Activated CD8-positive, alpha-beta T cell treated with anti-CD3 and anti-CD28 coated beads, Interleukin-2, amount 10 ng/mL, durations not matched to agents 7 days and 5 days (primary cell): ENCODE data around the gene KRTAP5-6. TPM values are rescaled to one million over a fixed set of nuclear protein-coding genes. Genes with fewer than 3 reads are reported as not detected.
A peak's percentile ranks its signal among the peaks of the same experiment; 100 is the strongest.

Experiments
- ATAC-seq: fragments of 150-1000 bp; cut with Tn5 transposase; one replicate; pipeline ENCODE4 v1.10.0; 2021; ENCODE audit warnings: moderate library complexity
- CTCF ChIA-PET: fragments of 350-600 bp; sonication (Branson Sonifier 250); formaldehyde crosslinking; loops from one replicate; lab custom pipeline; 2021; ENCODE audit warnings: antibody characterized with exemption; lab: Charles Lee
- POLR2A ChIA-PET: fragments of 350-600 bp; sonication (Branson Sonifier 250); formaldehyde crosslinking; loops from one replicate; lab custom pipeline; 2021; ENCODE audit warnings: antibody characterized with exemption; lab: Charles Lee
- DNase-seq: peaks from one replicate; pipeline ENCODE4 v3.0.0-alpha.2; 2020
- H3K27ac Mint-ChIP-seq: one replicate; pipeline ENCODE4 v1.8.0; 2021; ENCODE audit warnings: mild to moderate bottlenecking, mixed read lengths
- H3K27me3 Mint-ChIP-seq: one replicate; pipeline ENCODE4 v1.8.0; 2021; ENCODE audit warnings: low read depth, mixed read lengths
- H3K36me3 Mint-ChIP-seq: one replicate; pipeline ENCODE4 v1.8.0; 2021; ENCODE audit warnings: low read depth, mixed read lengths
- H3K4me1 Mint-ChIP-seq: one replicate; pipeline ENCODE4 v1.8.0; 2021; ENCODE audit warnings: low read depth, mixed read lengths
- H3K4me3 Mint-ChIP-seq: one replicate; pipeline ENCODE4 v1.8.0; 2021; ENCODE audit warnings: mild to moderate bottlenecking, mixed read lengths
- H3K9me3 Mint-ChIP-seq: one replicate; pipeline ENCODE4 v1.8.0; 2022; ENCODE audit warnings: mixed read lengths; ENCODE audit not compliant: insufficient read depth
- total RNA-seq, 2 experiments: library from RNA; stranded (reverse); gene quantifications; one replicate each; pipeline ENCODE4 v1.2.3, GENCODE V29; 2021

KRTAP5-6 gene
- total RNA-seq, 2 experiments from 2014 or later = not detected

DNA sequence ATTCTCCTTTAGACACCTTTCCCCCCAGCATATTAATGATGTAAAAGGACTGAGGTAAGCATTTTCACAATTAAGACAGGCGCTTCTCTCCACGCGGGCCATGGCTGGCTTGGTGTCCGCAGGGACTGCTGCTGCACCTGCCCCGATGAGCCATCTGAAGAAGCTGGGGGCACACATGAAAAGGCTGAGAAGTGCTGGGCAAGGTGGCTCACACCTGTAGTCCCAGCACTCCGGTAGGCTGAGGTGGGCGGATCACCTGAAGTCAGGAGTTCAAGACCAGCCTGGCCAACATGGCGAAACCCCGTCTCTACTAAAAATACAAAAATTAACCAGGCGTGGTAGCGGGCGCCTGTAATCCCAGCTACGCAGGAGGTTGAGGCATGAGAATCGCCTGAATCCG lies 21.3 kb downstream of the KRTAP5-6 start:
- DNase-seq (no peak), ATAC-seq (no peak)
- Mint-ChIP-seq H3K36me3 (no peaks in the 10 kb centered on the region), H3K4me3 (no peak overlapping the region), H3K4me1 (no peaks in the 10 kb centered on the region), H3K27ac (no peak overlapping the region), H3K9me3 (no peaks in the 10 kb centered on the region), H3K27me3 (peaks cover 19% of the 10 kb centered on the region)
- ChIA-PET CTCF (interaction anchor here (1.3 to 1.5 kb wide), 2 partner anchors 24 to 114 kb away, joined by 6 to 8 read pairs; no protein-coding TSS in a partner anchor), POLR2A (no interaction called here)

DNA sequence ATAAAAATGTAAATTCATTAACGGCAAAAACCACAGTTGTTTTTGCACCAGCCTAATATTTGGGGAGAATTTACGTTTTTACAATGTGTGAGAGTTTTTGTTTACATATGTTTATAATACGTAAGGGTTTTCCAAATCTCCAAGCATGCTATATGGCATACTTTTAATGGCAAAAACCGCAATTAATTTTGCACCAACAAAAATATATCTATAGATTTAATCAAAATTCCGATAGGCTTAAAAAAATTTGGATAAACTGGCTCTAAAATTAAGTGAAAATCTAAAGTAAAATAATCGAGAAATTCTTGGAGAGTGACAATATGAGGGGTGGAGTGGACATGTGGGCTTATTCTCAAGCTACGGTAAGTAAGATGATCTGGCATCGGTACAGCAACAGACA lies 22.8 kb downstream of the KRTAP5-6 start:
- Mint-ChIP-seq H3K9me3 (no peaks in the 10 kb centered on the region), H3K36me3 (no peaks in the 10 kb centered on the region), H3K4me1 (no peaks in the 10 kb centered on the region), H3K27ac (no peak overlapping the region), H3K27me3 (peaks cover 21% of the 10 kb centered on the region), H3K4me3 (no peak overlapping the region)
- CTCF ChIA-PET = interaction anchor here (1.0 to 1.5 kb wide), 2 partner anchors 13 to 113 kb away, joined by 3 to 6 read pairs; no protein-coding TSS in a partner anchor
- ATAC-seq (no peak), DNase-seq (no peak)
- POLR2A ChIA-PET = no interaction called here

DNA sequence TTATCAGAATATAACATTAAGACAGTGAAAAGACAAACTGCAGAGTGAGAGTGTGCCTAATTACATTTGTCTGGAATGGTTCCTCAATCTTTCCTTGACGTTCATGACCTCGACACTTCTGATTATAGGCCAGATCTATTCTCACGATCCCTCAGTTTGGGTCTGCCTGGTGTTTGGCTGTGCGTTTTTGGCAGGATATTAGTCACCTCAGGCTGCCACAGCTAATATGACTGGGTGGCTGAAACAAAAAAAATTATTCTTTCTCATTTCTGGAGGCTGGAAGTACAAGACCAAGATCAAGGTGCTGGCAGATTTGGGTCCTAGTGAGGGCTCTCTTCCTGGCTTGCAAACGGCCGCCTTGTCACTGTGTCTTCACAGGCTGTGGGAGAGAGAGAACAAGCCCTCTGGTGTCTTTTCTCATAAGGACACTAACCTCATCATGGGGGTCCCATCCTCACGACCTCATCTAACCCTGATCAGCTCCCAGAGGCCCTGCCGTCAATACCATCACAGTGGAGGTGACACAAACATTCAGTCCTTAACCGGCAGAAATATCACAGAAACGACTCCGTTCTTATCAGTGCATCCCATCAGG lies 30.2 kb downstream of the KRTAP5-6 start:
- no peak for ATAC-seq
- no peak for DNase-seq
- H3K27ac Mint-ChIP-seq = no peak overlapping the region
- no peaks in the 10 kb centered on the region for H3K9me3 Mint-ChIP-seq
- ChIA-PET CTCF (interaction anchor here (1.2 kb wide), 1 partner anchor 33 kb away, joined by 6 read pairs; no protein-coding TSS in a partner anchor), POLR2A (no interaction called here)
- H3K36me3 Mint-ChIP-seq = no peaks in the 10 kb centered on the region
- H3K4me3 Mint-ChIP-seq = no peak overlapping the region
- H3K27me3 Mint-ChIP-seq = peaks cover 30% of the 10 kb centered on the region
- peaks cover 49% of the 10 kb centered on the region for H3K4me1 Mint-ChIP-seq

DNA sequence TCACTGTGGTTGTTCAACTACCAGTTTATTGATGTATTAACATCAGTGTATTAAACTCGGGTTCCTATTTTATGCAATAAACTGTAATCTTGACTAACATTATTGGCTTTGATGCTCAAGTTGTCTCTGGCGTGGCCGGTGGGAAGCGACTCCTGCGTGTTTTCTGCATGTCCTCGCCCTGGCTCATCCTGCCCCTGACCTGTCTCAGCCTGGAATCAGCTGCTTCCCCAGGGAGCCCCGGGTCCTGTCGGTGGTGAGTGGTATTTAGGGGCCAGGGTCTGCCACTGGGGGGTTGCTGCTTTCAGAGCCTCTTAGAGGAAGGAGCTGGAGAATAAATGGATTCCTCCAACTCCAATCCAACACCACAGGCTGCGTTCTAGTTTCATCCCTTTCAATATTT lies 30.9 kb downstream of the KRTAP5-6 start:
- CTCF ChIA-PET = no interaction called here
- no peak overlapping the region for H3K4me3 Mint-ChIP-seq
- no peaks in the 10 kb centered on the region for H3K36me3 Mint-ChIP-seq
- ATAC-seq = no peak
- H3K27ac Mint-ChIP-seq = peak overlapping the region; percentile 16
- H3K9me3 Mint-ChIP-seq = no peaks in the 10 kb centered on the region
- DNase-seq = no peak
- peaks cover 28% of the 10 kb centered on the region for H3K27me3 Mint-ChIP-seq
- H3K4me1 Mint-ChIP-seq = peaks cover 49% of the 10 kb centered on the region
- POLR2A ChIA-PET = no interaction called here

DNA sequence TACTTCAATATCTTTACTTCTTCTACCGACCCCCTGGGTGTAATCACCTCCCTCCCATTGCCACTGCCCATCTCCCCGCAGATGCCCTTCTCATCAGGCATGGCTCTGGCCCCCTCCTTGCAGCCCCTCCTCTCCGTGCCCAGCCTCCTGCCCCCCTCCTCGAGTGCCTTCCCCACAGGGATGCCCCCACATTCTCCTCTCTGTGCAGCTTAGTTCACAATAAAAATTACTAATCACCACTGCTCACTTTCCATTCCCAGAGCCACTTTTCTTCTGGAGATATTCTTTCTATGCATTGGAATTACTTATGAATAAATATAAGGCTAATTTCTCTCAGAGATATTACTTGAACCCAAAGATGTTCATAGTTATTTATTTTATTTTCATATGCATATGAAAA lies 31.3 kb downstream of the KRTAP5-6 start:
- no peaks in the 10 kb centered on the region for H3K9me3 Mint-ChIP-seq
- no peak for DNase-seq
- ChIA-PET CTCF (no interaction called here), POLR2A (no interaction called here)
- peaks cover 27% of the 10 kb centered on the region for H3K27me3 Mint-ChIP-seq
- H3K4me3 Mint-ChIP-seq = no peak overlapping the region
- H3K4me1 Mint-ChIP-seq = peaks cover 51% of the 10 kb centered on the region
- ATAC-seq = no peak
- no peaks in the 10 kb centered on the region for H3K36me3 Mint-ChIP-seq
- peak overlapping the region; percentile 16 for H3K27ac Mint-ChIP-seq

DNA sequence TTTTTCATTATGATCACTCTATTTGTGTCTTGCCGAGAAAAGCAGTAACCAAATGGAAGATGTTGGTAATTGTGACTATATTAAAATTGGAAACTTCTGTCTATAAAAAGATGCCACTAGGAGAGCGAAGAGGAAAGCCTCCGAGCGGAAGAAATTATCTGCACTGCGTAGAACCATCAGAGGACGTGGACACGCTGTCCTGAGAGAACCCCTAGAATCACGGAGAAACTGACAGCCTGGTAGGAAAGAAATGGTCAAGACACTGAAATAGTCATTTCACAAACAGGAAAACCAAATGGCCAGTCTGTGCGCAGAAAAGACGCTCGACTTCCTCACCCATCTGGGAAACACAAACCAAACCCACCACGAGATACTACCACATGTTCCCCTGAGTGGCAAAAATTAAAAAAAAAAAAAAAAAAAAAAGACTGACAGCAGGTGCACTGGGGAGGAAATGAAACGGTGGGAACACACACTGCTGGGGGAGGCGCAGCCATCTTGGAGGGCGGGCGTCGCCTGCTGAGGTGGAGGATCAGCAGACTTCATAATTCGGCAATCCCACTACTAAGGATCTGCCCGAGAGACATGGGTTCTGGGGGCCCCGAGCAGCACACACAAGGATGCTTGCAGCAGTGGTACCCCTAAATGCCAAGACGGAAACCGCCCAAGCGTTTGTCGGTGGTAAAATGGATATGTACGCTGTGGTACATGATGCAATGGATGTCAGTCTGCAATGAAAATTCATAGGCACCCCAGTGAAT lies 32.1 kb downstream of the KRTAP5-6 start:
- Mint-ChIP-seq H3K4me1 (peaks cover 59% of the 10 kb centered on the region), H3K4me3 (peak overlapping the region; percentile 13), H3K27me3 (peaks cover 32% of the 10 kb centered on the region), H3K36me3 (no peaks in the 10 kb centered on the region), H3K27ac (peak overlapping the region; percentile 89), H3K9me3 (no peaks in the 10 kb centered on the region)
- POLR2A ChIA-PET = no interaction called here
- CTCF ChIA-PET = interaction anchor here (1.7 kb wide), 1 partner anchor 35 kb away, joined by 6 read pairs; no protein-coding TSS in a partner anchor
- DNase-seq (peak; percentile 67), ATAC-seq (peak; percentile 71)

DNA sequence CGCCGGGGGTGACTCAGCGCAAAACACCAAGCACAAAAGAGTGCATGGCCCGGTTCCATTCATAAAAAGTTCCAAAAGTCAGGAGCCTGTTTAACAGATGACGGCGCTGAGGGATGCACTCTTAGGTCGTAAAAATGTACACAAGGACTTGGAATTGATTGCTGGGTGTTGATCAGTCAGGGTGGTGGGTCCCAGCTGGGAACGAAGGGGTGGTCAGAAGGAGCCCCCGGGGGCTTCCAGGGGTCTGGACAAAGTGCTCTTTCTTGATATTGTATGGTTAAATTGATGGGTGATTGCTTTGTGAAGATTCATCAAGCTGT lies 32.7 kb downstream of the KRTAP5-6 start:
- peaks cover 65% of the 10 kb centered on the region for H3K4me1 Mint-ChIP-seq
- POLR2A ChIA-PET = no interaction called here
- peak overlapping the region; percentile 89 for H3K27ac Mint-ChIP-seq
- no peak for ATAC-seq
- H3K36me3 Mint-ChIP-seq = no peaks in the 10 kb centered on the region
- peaks cover 36% of the 10 kb centered on the region for H3K27me3 Mint-ChIP-seq
- H3K4me3 Mint-ChIP-seq = peak overlapping the region; percentile 13
- CTCF ChIA-PET = interaction anchor here (1.7 kb wide), 1 partner anchor 36 kb away, joined by 6 read pairs; no protein-coding TSS in a partner anchor
- H3K9me3 Mint-ChIP-seq = no peaks in the 10 kb centered on the region
- DNase-seq = no peak

DNA sequence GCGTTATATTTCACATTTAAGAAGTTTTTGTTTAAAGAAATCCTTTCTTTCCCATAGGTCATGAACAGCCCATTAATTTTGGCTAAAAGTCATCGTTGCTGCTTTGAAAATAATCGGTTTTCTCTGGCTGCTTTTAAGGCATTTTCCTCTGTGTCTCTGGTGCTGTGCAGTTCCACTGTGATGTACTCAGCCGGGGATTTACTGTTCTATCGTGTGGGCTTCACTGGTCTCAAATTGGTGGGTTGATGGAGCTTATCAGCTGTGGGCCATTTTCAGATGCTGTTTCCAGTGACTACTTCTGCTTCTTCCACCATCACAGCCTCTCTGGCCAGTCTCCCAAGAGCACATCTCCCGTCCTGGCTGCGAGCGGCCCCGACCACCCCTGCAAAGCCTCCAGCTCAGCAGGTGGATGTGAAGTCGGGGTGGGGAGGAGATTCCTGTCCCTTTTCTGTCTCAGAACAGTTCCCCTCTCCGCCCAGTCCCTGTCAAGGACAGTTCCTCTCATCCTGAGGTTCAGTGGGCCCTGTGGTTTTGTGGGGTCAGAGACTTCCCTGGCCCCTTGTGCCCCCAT lies 33.1 kb downstream of the KRTAP5-6 start:
- Mint-ChIP-seq H3K9me3 (no peaks in the 10 kb centered on the region), H3K4me3 (peak overlapping the region; percentile 29), H3K36me3 (no peaks in the 10 kb centered on the region), H3K4me1 (peaks cover 65% of the 10 kb centered on the region), H3K27ac (peak overlapping the region; percentile 89), H3K27me3 (peaks cover 36% of the 10 kb centered on the region)
- DNase-seq (no peak), ATAC-seq (no peak)
- CTCF ChIA-PET = interaction anchor here (1.7 kb wide), 1 partner anchor 36 kb away, joined by 6 read pairs; no protein-coding TSS in a partner anchor
- POLR2A ChIA-PET = no interaction called here

DNA sequence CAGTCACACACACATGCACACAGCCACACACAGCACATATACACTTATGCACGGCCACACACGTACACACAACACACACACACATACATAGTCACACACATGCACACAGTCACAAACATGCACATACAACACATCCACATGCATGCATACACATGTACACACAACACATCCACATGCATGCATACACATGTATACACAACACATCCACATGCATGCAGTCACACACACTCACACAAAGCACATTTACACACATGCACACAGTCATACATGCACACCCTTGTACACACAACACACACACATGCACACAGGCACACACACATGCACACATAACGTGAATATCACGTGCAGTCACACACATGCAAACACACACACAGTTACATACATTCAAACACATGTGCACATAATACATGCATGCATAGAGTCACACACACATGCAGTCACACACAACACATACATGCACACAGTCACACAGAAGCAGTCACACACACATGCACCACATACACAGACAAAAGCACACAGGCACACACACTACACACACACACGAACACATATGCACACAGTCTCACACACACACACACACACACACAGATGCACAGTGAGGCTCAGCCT lies 34.6 kb downstream of the KRTAP5-6 start:
- ATAC-seq = no peak
- peaks cover 65% of the 10 kb centered on the region for H3K4me1 Mint-ChIP-seq
- peaks cover 10% of the 10 kb centered on the region for H3K9me3 Mint-ChIP-seq
- POLR2A ChIA-PET = no interaction called here
- CTCF ChIA-PET = no interaction called here
- no peak overlapping the region for H3K27ac Mint-ChIP-seq
- peaks cover 43% of the 10 kb centered on the region for H3K27me3 Mint-ChIP-seq
- peaks cover 6% of the 10 kb centered on the region for H3K36me3 Mint-ChIP-seq
- no peak overlapping the region for H3K4me3 Mint-ChIP-seq
- no peak for DNase-seq

DNA sequence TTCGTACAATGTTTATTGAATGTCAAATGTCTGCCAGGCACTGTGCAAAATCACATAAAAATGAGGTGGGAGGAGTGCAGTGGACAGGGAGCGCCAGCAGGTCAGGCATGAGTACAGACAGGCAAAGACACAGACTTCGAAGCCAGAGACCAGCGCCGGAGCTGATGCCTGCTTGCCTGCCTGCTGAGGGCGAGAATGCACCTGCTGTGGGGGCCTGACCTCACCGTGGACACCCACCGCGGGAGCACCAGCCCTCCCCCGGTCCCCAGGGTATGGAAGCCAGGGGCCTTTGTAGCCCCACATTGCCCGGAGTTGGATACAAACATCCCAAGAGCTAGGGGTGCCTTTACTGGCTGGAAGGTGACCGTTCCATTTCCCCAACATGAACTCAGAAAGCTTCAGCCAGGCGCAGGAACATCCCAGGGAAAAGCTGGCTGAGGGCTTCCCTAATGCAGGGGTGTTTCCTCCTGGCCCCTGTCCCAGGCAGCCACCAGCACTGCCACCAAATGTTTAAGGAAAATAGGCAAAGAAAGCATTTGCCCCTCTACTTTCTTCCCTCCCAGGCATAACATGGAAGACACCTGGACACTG lies 35.5 kb downstream of the KRTAP5-6 start:
- POLR2A ChIA-PET = interaction anchor here (0.7 kb wide), 1 partner anchor 26 kb away, joined by 3 read pairs; no protein-coding TSS in a partner anchor

DNA sequence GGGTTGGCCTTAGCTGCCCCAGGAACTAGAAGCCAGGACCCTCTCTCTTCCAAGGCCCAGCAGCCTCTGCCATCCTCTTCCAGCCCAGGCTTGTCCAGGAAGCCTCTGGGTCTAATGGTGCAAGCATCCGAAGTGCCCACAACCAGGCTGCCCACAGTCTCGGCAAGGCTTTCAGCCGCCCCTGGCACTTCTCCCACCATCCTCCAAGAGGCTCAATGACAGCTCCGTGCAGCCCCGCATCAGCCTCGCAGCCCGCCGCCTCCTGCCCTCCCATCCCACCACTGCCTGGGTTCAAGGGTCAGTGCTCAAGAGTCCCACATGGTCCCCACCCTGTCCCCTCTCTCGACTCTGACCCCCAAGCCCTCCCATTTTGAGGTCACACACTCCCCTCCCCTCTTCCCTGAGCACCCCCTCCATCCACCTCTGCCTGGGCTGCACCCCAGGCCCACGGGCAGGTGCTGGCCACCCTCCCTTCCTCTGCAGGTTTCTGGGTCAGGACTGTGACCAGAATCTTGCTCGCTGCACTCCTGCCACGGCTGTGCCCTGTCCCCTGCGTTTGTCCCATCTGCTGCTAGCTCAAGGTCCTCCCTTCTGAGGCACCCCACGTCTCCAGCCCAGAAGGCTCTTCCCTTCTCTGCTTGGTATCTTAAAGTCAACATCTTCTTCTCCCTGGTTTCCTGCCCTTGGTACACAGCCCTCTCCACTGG lies 36.2 kb downstream of the KRTAP5-6 start:
- Mint-ChIP-seq H3K27ac (no peak overlapping the region), H3K4me1 (peaks cover 53% of the 10 kb centered on the region), H3K4me3 (no peak overlapping the region), H3K27me3 (peaks cover 45% of the 10 kb centered on the region), H3K9me3 (peaks cover 19% of the 10 kb centered on the region), H3K36me3 (peaks cover 8% of the 10 kb centered on the region)
- no peak for DNase-seq
- ATAC-seq = no peak
- POLR2A ChIA-PET = interaction anchor here (0.7 to 1.0 kb wide), 2 partner anchors 12 to 25 kb away, joined by 3 read pairs; no protein-coding TSS in a partner anchor
- CTCF ChIA-PET = interaction anchor here (0.7 to 1.5 kb wide), 3 partner anchors 10 to 100 kb away, joined by 3 read pairs; no protein-coding TSS in a partner anchor

More for the DNA sequence above, 35.5 kb downstream of the KRTAP5-6 start:
- ATAC-seq (no peak), DNase-seq (no peak)
- CTCF ChIA-PET = interaction anchor here (0.7 to 0.8 kb wide), 2 partner anchors 9 to 80 kb away, joined by 3 read pairs; no protein-coding TSS in a partner anchor
- no peak overlapping the region for H3K4me3 Mint-ChIP-seq
- H3K27me3 Mint-ChIP-seq = peaks cover 41% of the 10 kb centered on the region
- H3K4me1 Mint-ChIP-seq = peaks cover 60% of the 10 kb centered on the region
- peaks cover 8% of the 10 kb centered on the region for H3K36me3 Mint-ChIP-seq
- H3K9me3 Mint-ChIP-seq = peaks cover 13% of the 10 kb centered on the region
- no peak overlapping the region for H3K27ac Mint-ChIP-seq
